ENCODE measurements around the gene C1orf21. TPM values are rescaled to one million over a fixed set of nuclear protein-coding genes. Genes with fewer than 3 reads are reported as not detected.

Gene C1orf21
- total RNA-seq, 4 donors from 2014 or later: 106 to 206 (median 154) TPM

GRCh38 chr1:184542291-184542690 lies 155.5 kb downstream of the C1orf21 start:
- Histone ChIP-seq H3K9me3 (no peaks in the 10 kb centered on the region), H3K4me1 (peaks cover 8 to 14% of the 10 kb centered on the region in 2 donors), H3K27me3 (no peaks in the 10 kb centered on the region), H3K4me3 (no peak overlapping the region), H3K27ac (peak overlapping the region; percentile 15 to 39 (median 22)), H3K36me3 (peaks cover 0 to 19% of the 10 kb centered on the region in 2 donors)
- intact Hi-C loops (cut with DNase I; ENCODE audit: low total_unique reads) (no loop called here), in situ Hi-C loops (cut with MboI; ENCODE audit: low sequenced_read_pairs in 4 of 4) (no loop called here)
- DNase-seq (no peak), ATAC-seq (no peak)
- TF ChIP-seq POLR2A (IDR thresholded peaks at IDR 0.05): no peak
- TF ChIP-seq CTCF (IDR thresholded peaks at IDR 0.05 in 4 of 5, conservative IDR thresholded peaks at IDR 0.05 in 1 of 5): no peak

- Histone ChIP-seq H3K36me3 (peaks cover 0 to 15% of the 10 kb centered on the region in 2 donors), H3K4me3 (no peak overlapping the region), H3K27ac (peak overlapping the region in 2 of 4 donors; percentile 31 to 48), H3K9me3 (no peaks in the 10 kb centered on the region), H3K27me3 (no peaks in the 10 kb centered on the region), H3K4me1 (peaks cover 15 to 20% of the 10 kb centered on the region in 2 donors)
- TF ChIP-seq POLR2A (IDR thresholded peaks at IDR 0.05) (no peak), CTCF (IDR thresholded peaks at IDR 0.05 in 4 of 5, conservative IDR thresholded peaks at IDR 0.05 in 1 of 5) (no peak)
- DNase-seq (no peak), ATAC-seq (peak in 1 of 2 donors; percentile 38)
- intact Hi-C loops (cut with DNase I; ENCODE audit: low total_unique reads): no loop called here
- in situ Hi-C loops (cut with MboI; ENCODE audit: low sequenced_read_pairs in 4 of 4): no loop called here
Observed at GRCh38 chr1:184545601-184546000, 158.8 kb downstream of the C1orf21 start.

GRCh38 chr1:184552446-184552845 lies 165.6 kb downstream of the C1orf21 start:
- Histone ChIP-seq H3K36me3 (no peaks in the 10 kb centered on the region), H3K4me1 (peaks cover 33 to 61% of the 10 kb centered on the region in 2 donors), H3K4me3 (no peak overlapping the region), H3K27me3 (no peaks in the 10 kb centered on the region), H3K9me3 (no peaks in the 10 kb centered on the region), H3K27ac (peak overlapping the region in 3 of 4 donors; percentile 91 to 97 (median 94))
- no peak for TF ChIP-seq CTCF (IDR thresholded peaks at IDR 0.05 in 4 of 5, conservative IDR thresholded peaks at IDR 0.05 in 1 of 5)
- no peak for TF ChIP-seq POLR2A (IDR thresholded peaks at IDR 0.05)
- no peak for ATAC-seq
- in situ Hi-C loops (cut with MboI; ENCODE audit: low sequenced_read_pairs in 4 of 4): loop anchor here in 3 of 4 donors (25.0 kb wide), 1 partner anchor 165 kb away; the partner anchor contains the start of gene C1orf21 (in 3 of the 3)
- intact Hi-C loops (cut with DNase I; ENCODE audit: low total_unique reads): loop anchor here (2.0 to 10.0 kb wide), 2 partner anchors 18 to 478 kb away; no protein-coding TSS in a partner anchor
- DNase-seq: no peak

- ATAC-seq: no peak
- Histone ChIP-seq H3K36me3 (no peaks in the 10 kb centered on the region), H3K27ac (peak overlapping the region; percentile 91 to 97 (median 95)), H3K27me3 (no peaks in the 10 kb centered on the region), H3K9me3 (no peaks in the 10 kb centered on the region), H3K4me1 (peaks cover 36 to 75% of the 10 kb centered on the region in 2 donors), H3K4me3 (no peak overlapping the region)
- intact Hi-C loops (cut with DNase I; ENCODE audit: low total_unique reads): loop anchor here (1.0 to 10.0 kb wide), 3 partner anchors 10 to 479 kb away; no protein-coding TSS in a partner anchor
- TF ChIP-seq POLR2A (IDR thresholded peaks at IDR 0.05) (no peak), CTCF (IDR thresholded peaks at IDR 0.05 in 4 of 5, conservative IDR thresholded peaks at IDR 0.05 in 1 of 5) (no peak)
- in situ Hi-C loops (cut with MboI; ENCODE audit: low sequenced_read_pairs in 4 of 4): loop anchor here in 3 of 4 donors (25.0 kb wide), 1 partner anchor 167 kb away; the partner anchor contains the start of gene C1orf21 (in 3 of the 3)
- DNase-seq: no peak
Observed at GRCh38 chr1:184553845-184554244, 167.0 kb downstream of the C1orf21 start.

Measured in gastrocnemius medialis (tissue), 4 donors.